ENCODE data around the gene RIC1.
"Not testable (repeated sequence)": the region's sequence is repeated elsewhere in the genome, so short reads cannot be mapped to it uniquely, and the experiment has no call there.

RIC1 gene

DNA sequence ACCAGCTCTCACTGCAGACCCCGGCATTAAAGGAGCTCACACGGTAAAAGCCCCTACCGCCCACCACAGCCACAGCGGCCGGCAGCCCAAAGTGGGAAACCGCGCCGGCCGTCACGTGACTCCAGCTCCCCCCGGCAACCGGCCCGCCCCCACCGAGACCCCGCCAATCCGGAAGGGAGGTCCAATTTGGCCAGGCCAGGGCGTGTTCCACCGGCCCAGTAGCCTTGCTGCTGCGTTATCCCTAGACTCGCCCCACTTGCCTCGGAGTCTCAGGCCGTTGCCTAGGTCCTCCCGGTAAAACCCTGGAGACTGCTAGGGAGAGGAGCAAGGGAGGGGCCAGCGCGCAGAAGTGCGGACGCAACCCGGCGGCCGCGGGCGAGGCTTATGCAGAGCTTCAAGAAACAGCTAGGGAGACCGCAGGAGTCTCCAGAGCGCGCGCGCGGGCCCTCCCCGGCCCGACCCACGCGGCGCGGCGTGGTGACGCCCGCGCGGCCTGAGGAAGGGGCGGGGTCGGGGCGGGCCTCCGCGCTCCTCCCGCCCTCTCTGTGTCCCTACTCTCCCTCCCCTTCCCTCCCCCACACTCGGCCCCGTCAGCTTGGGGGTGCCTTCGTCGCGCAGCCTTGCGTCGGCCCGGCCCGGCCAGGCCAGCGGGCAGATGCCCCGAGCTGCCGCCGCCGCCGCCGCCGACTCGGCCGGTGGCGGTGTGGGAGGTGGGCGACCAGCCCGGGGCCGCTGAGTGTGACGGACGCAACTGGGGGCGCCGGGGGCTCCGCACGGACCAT, at the start of gene RIC1:
TSS of gene RIC1 (plus strand) at position 578 of the 782 bp plus-strand sequence. CDS start at position 781, 203 bp downstream.
- DNase-seq (ENCODE audit: low spot score) = peak; percentile 92

- DNase-seq (ENCODE audit: low spot score) = no peak
Measured at GRCh38 chr9:5579881-5580280, 49.0 kb upstream of the RIC1 start.

- DNase-seq (ENCODE audit: low spot score) = no peak
Measured at GRCh38 chr9:5580650-5581049, 48.3 kb upstream of the RIC1 start.

DNA sequence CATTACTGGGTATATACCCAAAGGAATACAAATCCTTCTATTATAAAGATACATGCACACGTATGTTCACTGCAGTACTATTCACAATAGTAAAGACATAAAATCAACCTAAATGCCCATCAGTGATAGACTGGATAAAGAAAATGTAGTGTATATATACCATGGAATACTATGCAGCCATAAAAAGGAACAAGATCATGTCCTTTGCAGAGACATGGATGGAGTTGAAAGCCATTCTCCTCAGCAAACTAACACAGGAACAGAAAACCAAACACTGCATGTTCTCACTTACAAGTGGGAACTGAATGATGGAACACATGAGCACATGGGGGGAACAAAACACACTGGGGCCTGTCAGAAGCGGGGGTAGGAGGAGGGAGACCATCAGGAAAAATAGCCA, 47.2 kb upstream of the RIC1 start:
- DNase-seq (ENCODE audit: low spot score) = not testable (repeated sequence)

- peak; percentile 29 for DNase-seq (ENCODE audit: low spot score)
Measured at GRCh38 chr9:5582835-5583195, 46.1 kb upstream of the RIC1 start.

DNA sequence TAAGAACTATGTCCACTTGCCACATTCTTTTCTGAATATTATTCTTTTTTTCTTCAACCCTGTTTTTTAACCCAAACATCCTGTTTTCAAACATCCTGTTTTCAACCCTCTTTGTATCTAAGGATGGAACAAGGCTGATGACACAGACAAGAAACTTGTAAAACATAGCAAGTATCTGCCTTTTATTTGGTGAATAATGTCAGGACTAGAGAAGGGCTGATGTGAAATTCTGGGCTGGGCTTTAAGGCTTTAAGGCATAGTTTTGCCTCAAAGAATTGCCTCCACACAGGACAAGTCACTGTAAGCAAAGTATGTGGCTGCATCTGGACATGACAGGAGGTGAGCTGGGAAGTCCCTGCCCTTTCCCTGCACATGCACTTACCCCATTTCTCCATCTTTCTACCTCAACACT, 42.5 kb upstream of the RIC1 start:
- no peak for DNase-seq (ENCODE audit: low spot score)

DNA sequence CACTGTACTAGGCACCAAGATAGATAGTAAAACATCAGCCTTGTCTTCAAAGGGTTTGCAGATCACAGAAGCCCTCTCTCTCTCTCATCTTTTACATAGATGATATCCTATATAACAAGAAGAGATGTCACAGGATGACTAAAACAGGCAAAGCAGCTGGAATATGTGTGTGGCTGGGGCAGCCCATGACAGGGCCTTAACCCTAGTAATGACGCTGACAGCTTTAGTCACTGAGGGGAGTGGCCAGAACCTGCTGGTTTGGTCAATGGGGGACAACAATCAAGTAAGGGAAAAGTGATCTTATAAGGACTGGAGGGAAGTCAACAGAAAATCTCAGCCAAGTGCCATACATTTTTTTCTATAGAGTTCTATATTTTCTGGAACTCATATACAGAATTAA, 41.9 kb upstream of the RIC1 start:
- peak; percentile 86 for DNase-seq (ENCODE audit: low spot score)

GRCh38 chr9:5592231-5592630, 36.7 kb upstream of the RIC1 start:
- no peak for DNase-seq (ENCODE audit: low spot score)

GRCh38 chr9:5592904-5593303, 36.0 kb upstream of the RIC1 start:
- DNase-seq (ENCODE audit: low spot score) = no peak

DNA sequence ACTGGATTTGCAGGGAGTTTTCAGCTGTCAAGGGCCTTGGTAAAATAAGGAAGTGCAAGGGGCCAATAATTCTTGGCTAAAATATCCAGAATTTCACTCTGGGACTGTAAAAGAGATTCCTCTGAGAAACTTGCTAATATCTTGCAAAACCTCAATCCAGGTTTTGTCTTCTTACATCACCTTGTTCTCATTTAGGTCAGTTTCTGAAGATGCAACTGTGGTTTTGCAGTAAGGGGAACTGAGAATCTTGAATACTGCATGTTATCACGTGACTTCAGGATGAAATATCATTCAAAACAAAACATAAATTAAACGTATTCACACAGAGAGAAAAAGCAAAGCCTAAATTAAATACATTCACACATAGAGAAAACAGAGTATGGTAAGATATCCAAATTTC, 35.0 kb upstream of the RIC1 start:
- DNase-seq (ENCODE audit: low spot score) = no peak

- no peak for DNase-seq (ENCODE audit: low spot score)
Measured at GRCh38 chr9:5596173-5596572, 32.7 kb upstream of the RIC1 start.

DNA sequence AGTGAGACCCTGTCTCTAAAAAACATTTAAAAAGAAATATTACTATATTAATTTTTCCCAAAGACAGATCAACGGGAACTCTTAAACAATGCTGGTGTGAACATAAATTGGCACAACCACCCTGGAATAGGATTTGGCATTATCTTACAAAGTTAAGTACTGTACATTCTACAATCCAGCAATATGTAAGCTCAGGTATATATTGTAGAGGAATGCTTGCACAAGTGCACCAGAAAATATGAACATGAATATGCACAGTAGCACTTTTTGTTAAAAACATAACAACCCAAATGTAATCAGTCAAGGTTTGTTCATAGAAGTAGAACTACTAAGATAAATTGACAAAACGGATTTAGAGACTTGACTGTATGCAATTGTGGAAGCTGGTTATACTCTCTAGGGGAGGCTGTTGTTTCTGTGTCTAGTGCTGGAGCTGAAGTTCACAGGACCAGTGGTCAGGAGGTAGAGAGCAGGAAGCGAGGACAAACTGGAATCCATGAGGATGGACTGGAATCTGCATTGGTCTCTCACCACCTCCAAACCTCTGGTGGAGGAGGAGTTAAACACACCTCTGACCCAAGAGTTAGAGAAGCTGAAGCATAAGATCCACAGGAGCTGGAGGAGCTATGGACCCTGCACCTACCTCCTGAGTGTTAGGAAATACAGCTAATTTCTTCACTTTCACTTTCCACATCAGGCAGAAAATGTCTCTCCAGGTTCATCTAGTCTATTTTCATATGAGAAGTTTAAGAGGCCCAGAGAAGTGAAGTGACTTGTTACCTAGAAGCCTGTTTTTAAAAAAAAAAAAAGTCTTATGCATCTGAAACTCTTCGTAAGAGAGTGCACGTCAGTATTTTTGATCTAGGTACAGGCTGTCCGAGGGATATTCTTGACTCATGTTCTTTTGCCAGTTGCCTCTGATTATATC, 20.3 kb upstream of the RIC1 start:
- peak; percentile 51 for DNase-seq (ENCODE audit: low spot score)

DNA sequence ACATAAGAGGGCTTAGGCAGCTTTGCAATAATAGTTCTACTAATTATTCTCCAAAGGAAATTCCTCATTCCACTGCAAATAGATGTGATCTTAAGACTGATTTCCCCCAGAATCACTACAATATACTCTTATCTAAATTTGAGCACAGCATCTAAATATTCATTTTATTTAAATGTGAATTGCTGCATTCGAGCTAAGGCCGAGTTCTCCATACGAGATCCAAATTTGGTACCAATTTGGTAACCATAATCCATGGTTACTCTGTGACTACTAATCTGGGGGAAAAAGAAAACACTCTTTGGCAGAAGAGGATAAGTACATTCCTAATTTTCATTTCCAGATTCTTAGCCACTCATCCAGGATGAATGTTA, 19.7 kb upstream of the RIC1 start:
- DNase-seq (ENCODE audit: low spot score) = no peak

GRCh38 chr9:5610491-5610890, 18.4 kb upstream of the RIC1 start:
- DNase-seq (ENCODE audit: low spot score) = no peak

DNA sequence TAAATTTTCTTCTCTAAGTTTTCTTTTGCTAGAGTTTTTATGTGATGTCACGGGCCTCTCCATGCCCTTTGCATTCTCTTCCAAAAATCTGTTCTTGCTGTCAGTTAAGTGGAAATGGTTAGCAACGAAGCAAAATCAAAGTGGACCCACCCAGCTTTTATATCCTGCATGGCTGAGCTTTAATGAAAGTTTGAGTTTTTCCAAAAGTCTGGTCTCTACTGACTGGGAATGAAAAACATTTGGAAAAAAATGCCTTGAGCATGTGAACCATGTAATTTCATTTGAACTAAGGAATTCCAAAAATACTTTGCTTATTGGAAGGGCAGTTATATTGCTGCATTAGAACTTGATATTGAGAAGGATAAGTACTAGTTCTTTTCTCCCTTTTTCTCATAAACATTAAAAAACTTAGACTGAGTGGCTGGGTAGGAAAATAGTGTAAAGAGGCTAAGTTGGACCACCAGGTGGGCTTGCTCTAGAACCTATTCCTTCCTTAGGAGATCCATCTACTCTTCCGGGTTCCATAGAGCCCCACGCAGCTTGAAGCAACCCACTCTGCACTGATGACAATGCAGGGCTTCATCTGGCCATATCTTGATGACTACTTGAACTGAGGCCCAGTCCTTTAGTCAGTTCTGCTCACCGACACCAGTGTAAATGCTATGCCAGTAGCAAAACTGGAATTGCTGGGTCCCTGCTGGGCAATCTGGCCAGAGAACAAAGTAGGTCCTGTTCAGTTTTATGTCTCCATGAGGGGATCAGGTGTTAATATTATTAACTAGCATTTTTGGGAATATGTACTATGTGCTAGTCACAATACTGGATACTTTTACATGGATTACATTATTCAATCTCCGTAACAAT, 17.4 kb upstream of the RIC1 start:
- DNase-seq (ENCODE audit: low spot score) = no peak

DNA sequence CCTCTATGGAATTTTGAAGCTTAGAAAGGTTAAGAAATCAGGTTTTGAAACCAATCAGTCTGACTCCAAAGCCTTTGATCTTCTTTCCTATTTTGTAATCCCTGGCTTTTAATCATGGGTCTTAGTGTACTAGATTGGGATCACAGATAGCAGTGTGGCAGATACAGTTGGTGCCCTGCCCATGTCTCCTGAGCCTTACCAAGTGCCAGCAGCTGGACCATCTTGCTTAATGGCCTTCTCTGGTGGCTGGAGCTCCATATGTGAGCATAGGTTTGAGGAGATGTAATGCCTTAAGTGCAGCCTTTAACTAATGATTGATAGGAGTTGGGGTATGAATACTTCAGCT, 16.7 kb upstream of the RIC1 start:
- DNase-seq (ENCODE audit: low spot score) = no peak

DNA sequence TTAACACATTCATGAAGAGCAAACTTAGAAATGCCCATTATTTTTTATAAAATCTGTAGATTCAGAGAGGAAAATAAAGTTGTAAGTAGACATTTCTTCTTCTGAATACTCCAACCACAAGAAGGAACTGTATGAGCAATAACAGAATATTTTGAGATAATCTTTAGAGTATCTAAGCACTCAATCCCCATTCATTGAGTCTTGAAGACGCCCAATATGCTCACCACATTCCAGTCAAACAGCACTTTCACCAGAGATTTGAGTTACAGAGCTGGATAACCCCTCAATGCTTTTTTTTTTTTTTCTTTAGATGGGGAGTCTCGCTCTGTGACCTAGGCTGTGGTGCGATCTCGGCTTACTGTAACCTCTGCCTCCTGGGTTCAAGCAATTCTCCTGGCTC, 14.7 kb upstream of the RIC1 start:
- DNase-seq (ENCODE audit: low spot score) = no peak

DNA sequence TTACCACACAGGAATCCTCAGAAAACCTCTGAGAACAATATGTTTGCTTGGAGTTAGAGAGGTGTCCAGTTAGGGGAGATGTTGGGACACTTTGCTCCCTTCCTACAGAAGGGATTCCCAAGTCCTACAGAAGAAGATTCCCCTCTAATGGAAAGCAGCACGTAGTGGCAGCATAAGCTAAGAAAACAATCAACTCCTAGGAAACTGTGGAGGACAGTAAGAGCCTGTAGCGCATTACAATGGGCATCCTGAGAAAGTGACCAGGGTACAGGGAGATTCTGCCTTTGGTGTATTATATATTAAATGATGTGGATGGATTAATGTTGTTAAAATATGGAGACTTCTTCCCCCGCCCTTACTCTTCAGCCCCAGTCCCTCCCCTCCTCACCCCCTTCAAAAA, 13.9 kb upstream of the RIC1 start:
- no peak for DNase-seq (ENCODE audit: low spot score)

- DNase-seq (ENCODE audit: low spot score) = no peak
Measured at GRCh38 chr9:5617749-5618148, 11.2 kb upstream of the RIC1 start.

DNA sequence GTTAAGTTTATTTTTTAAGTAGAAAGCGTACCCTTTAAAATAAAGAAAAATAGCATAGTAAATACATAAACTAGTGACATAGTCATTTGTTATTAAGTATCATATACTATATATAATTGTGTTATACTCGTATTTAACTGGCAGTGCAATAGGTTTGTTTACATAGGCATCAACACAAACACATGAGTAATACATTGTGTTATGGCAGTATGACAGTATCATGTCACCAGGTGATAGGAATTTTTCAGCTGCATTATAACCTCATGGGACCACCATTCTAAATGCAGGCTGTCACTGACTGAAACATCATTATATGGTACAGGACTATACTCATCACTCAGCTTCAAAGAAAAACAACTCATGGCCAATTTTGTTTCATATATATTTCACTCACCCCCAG, 8.4 kb upstream of the RIC1 start:
- DNase-seq (ENCODE audit: low spot score) = no peak

GRCh38 chr9:5621327-5621726, 7.6 kb upstream of the RIC1 start:
- DNase-seq (ENCODE audit: low spot score) = no peak

DNA sequence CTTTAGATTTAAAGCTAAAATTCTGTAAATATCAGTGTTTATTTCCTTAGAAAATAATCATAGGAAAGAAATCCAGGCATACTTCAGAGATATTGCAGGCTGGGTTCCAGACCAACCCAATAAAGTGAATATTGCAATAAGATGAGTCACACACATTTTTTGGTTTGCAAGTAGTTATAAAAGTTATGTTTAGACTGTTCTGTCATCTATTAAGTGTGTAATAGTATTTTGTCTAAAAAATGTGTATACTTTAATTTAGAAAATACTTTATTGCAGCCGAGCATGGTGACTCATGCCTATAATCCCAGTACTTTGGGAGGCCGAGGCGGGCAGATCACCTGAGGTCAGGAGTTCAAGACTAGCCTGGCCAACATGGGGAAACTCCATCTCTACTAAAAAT, 6.9 kb upstream of the RIC1 start:
- no peak for DNase-seq (ENCODE audit: low spot score)

DNA sequence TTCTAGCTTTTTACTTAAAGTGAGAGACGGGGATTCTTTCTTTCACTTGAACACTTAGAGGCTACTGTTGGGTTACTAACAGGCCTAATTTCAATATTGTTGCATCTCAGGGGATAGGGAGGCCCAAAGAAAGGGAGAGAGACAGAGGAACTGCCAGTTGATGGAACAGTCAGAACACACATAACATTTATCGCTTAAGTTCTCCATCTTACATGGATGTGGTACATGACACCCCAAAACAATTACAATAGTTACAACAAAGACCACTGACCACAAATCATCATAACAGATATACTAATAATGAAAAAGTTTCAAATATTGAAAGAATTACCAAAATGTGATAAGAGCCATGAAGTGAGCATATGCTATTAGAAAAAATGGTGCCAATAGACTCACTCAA, 4.3 kb upstream of the RIC1 start:
- DNase-seq (ENCODE audit: low spot score) = no peak
